Choroid plexus epithelial cell (primary cell): ENCODE results near the gene EEF2K.

Experiments
- DNase-seq: peaks from one replicate; pipeline ENCODE4 v3.0.0-alpha.2; 2010; ENCODE audit warnings: low read depth
- H3K4me3 ChIP-seq: 2 replicates; pipeline ENCODE4 v1.5.1; 2011; ENCODE audit warnings: low read depth, mild to moderate bottlenecking, control low read depth, low read length, moderate library complexity
- TF ChIP-seq, protein P1 (sequence below): conservative IDR thresholded peaks from 2 replicates; pipeline ENCODE4 v1.5.1; 2011; ENCODE audit warnings: low read depth, mild to moderate bottlenecking, control low read depth, inconsistent platforms, low read length, moderate library complexity

The EEF2K gene

DNA sequence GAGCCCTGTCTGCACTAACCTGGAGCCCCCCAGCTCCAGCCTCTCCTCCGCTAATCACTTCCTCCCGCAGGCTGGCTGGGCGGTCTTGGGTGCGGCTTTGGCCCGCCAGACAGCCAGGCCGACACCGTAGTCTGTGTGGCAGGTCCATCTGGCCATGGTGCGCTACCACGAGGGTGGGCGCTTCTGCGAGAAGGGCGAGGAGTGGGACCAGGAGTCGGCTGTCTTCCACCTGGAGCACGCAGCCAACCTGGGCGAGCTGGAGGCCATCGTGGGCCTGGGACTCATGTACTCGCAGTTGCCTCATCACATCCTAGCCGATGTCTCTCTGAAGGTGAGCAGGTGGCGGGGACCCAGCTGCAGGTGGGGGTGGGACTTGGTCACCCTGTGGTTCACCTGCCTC is 60.5 kb downstream of the EEF2K start:
- H3K4me3 ChIP-seq, result no peak overlapping the region
- DNase-seq, result no peak
- TF ChIP-seq, protein P1, sequence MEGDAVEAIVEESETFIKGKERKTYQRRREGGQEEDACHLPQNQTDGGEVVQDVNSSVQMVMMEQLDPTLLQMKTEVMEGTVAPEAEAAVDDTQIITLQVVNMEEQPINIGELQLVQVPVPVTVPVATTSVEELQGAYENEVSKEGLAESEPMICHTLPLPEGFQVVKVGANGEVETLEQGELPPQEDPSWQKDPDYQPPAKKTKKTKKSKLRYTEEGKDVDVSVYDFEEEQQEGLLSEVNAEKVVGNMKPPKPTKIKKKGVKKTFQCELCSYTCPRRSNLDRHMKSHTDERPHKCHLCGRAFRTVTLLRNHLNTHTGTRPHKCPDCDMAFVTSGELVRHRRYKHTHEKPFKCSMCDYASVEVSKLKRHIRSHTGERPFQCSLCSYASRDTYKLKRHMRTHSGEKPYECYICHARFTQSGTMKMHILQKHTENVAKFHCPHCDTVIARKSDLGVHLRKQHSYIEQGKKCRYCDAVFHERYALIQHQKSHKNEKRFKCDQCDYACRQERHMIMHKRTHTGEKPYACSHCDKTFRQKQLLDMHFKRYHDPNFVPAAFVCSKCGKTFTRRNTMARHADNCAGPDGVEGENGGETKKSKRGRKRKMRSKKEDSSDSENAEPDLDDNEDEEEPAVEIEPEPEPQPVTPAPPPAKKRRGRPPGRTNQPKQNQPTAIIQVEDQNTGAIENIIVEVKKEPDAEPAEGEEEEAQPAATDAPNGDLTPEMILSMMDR, result no peak

DNA sequence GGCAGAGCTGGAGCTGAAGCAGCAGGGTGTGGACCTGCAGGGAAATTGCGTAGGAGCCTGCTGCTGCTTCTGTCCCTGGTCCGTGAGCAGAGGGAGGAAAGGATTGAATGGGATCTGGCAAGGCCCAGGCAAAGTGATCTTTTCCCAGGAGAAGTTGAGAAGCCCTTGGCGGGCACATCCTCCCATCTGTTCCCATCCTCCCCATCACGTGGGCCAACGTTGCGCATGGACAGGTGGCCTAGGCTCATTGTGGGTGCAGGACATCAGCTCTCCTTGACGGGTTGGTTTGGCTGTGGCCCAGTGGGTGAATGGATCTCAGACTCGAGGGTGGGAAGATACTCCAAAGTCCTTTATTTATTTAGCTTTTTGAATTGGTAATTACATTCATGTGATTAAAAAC is 61.7 kb downstream of the EEF2K start:
- TF ChIP-seq, protein P1, result no peak
- DNase-seq, result no peak
- no peak overlapping the region for H3K4me3 ChIP-seq

DNA sequence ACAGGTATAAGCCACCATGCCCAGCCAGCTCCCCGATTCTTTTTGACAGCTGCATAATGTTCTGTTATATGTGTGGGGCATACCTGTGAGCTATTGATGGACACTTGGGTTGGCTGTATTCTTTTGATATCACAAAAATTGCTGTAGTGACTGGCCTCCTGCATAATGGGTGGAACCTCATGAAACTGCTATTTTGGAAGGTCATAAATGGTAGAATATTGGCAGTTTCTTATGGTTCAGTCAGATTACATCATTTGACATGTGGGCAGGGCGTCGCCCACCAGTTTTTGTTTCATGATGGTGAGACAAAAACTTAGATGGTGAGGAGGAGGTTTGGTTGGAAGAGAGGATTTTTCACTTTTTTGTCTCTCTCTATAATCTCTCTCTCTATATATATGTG is 64.4 kb downstream of the EEF2K start:
- no peak overlapping the region for H3K4me3 ChIP-seq
- TF ChIP-seq, protein P1, result no peak
- no peak for DNase-seq

DNA sequence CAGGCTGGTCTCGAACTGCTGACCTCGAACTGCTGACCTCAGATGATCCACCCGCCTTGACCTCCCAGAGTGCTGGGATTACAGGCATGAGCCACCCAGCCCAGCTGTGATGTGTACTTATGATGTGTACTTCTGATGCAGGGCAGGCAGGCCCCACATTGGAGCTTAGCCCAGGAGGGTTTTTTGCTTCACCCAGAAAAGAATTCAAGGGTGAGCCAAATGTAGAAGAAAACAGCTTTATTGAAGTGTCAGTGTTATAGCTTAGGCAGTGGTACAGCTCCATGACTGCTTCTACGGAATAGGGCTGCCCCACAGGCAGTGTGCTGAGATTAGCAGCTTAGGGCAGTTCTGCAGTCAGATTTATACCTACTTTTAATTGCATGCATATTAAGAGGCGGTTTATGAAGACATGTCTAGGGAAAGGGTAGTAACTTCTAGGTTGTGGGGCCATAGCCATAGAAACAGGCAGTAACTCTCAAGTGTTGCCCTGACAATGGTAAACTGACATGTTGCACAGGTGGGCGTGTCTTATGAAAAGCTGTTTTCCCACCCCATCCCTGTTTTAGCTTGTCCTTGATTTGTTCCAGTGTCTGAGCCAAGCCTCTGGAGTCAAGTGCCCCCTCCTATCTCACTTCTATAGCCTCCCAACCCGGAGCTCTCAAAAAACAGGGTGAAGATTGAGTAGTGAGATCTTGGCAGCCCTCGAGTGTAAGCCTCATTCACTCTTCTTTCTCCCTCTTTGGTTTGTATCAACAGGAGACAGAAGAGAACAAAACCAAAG is 67.0 kb downstream of the EEF2K start:
- H3K4me3 ChIP-seq, result no peak overlapping the region
- TF ChIP-seq, protein P1, result no peak
- no peak for DNase-seq

DNA sequence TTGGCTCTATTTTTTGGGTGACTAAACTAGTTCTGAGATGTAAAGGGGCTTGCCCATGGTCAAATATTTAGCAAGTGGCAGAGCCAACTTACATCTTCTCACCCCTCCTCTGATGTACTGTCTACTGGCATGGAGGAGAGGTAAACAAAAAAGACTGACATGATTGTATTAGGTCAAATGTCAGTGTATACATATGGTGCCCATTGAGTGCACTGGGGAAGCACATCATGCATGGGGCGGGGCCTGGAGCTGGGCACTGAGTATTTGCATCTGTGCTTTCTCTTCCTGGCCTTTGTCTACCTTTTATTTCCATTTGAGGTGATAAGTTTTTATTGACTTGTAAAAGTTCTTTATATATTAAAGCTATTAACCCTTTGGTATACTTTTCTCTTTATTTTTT is 68.8 kb downstream of the EEF2K start:
- TF ChIP-seq, protein P1, result no peak
- H3K4me3 ChIP-seq, result no peak overlapping the region
- no peak for DNase-seq

DNA sequence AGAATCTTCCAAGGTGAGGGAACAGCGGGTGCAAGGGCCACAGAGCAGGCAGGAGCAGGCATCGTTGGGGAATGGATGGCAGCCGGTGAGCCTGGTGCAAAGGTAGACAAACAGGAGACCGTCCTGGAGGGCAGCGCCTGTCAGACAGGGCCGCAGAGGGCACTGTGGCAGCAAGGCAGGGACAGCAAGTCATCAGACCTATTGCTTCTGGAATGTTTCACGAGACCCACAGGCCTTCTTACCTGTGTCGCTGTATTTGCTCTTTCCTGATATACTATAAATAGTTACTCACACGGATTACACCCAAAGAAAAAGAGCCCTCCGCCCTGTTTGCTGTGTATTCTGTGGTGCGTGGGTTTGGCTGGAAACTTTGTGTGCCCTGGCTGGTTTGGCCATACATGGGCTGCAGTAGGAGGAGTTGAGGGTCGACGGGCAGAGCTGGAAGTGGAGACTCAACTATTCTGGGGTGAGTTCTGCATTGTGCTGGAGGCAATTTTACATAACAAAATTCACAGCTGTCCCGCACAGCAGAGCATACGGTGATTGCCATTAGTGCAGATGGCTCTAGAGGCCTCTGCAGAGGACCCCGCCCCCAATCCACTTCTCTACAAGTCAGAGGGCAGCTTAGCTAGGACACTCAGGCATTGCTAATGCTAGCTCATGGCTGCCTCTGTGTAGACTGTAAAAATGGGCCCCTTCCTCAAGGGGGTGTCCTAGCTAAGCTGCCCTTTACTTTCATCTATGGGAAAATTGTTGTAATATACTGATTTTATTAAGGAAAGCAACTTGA is 72.6 kb downstream of the EEF2K start:
- TF ChIP-seq, protein P1, result no peak

More for the DNA sequence above, 72.6 kb downstream of the EEF2K start:
- DNase-seq, result no peak
- no peak overlapping the region for H3K4me3 ChIP-seq
